Motor neuron (in vitro differentiated cells): ENCODE data around the gene RASGRP3. TPM values are rescaled to one million over a fixed set of nuclear protein-coding genes. Genes with fewer than 3 reads are reported as not detected.
A peak's percentile ranks its signal among the peaks of the same experiment; 100 is the strongest.

Source experiments
- ATAC-seq, 8 experiments: fragments of 200-7000 bp; cut with Tn5 transposase; replicated peaks in 6 of 8; 2 replicates each; pipeline ENCODE4 v1.8.0; 2021; ENCODE audit warnings: mild to moderate bottlenecking in 8 of 8, moderate library complexity in 8 of 8
- H3K27ac ChIP-seq, 2 donors: fragments of 250-450 bp; sonication (Bioruptor Pico); 2 replicates each; pipeline ENCODE4 v1.9.0; 2021; ENCODE audit warnings: antibody characterized with exemption in 2 of 2, mild to moderate bottlenecking in 2 of 2, moderate library complexity in 1 of 2
- H3K4me1 ChIP-seq, 2 donors: fragments of 250-450 bp; sonication (Bioruptor Pico); replicated peaks in 1 of 2; 2 replicates each; pipeline ENCODE4 v1.6.1; 2021; ENCODE audit warnings: antibody characterized with exemption in 2 of 2, mild to moderate bottlenecking in 2 of 2, moderate library complexity in 1 of 2
- H3K4me3 ChIP-seq, 5 donors: fragments of 250-450 bp; sonication (Bioruptor Pico); 2 replicates each; pipeline ENCODE4 v1.9.0; 2021; ENCODE audit warnings: antibody characterized with exemption in 5 of 5, mild to moderate bottlenecking in 5 of 5, moderate library complexity in 4 of 5
- WGBS, 10 experiments: fragments of 450-650 bp; shearing (Covaris generic); methylation state at CpG; one replicate each; pipeline ENCODE4 v1.0.0; 2022; 5-methylcytosine and 5-hydroxymethylcytosine counted together
- in situ Hi-C, 9 experiments: fragments of 400-800 bp; cut with MboI; loops; one replicate each; pipeline ENCODE4 v1.15.0; 2021; ENCODE audit warnings: low sequenced_read_pairs in 9 of 9, low pct_unique_long_range_greater_than_20kb in 2 of 9; ENCODE audit not compliant: unreplicated experiment in 9 of 9
- total RNA-seq, 8 experiments: library from RNA; unstranded; fragments of 300-600 nt; gene quantifications; 2 replicates each; pipeline versions ENCODE4 v1.2.3 to v1.2.4, GENCODE V29; 2022

RASGRP3 gene
- total RNA-seq, 8 experiments from 2014 or later = 0.42 to 4.2 (median 2.5) TPM

DNA sequence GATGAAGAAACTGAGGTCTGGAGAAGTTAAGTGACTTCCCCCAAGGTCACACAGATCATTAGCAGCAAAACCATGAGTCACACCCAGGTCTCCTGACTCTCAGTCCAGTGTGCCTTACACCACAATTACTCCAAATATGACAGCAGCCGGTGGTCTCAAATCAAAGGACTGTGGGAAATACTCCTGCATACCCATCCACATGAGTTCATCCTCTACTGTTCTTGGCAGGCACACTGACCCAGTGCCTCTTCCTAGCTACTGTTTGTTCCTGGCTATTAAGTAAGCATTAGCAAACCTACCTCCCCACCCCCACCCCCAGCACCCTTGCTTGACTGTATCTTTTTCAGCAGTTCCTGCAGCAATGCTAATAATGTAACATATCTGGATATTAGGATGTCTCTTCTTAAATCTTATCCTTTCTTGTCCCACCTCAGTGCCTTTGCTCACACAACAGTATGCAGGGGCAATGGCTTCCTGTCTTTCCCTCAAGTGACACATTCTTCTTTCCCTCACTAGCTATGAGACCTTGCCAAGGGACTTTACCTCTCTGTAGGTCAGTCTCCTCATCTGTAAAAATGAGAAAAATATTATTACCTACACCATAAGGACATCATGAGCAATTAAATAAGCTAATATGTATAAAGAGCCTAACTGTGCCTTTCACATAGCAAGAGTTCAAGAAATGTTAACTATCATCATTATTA is 76.5 kb downstream of the RASGRP3 start:
- Histone ChIP-seq H3K4me1 (no peaks in the 10 kb centered on the region), H3K27ac (no peak overlapping the region), H3K4me3 (no peak overlapping the region)
- 100% methylated on average over 1 of the region's 1 CpG; no CpG with 5 or more reads in 9 of the 10 experiments for WGBS, 10 experiments
- peak in 4 of 8 experiments; percentile 20 to 76 (median 38) for ATAC-seq
- in situ Hi-C loops = loop anchor here in 1 of 9 experiments (25.0 kb wide), 1 partner anchor 109 kb away; no protein-coding TSS in a partner anchor

- WGBS, 10 experiments = 35 to 87% (median 74%) methylated on average over 1 to 3 of the region's 3 CpGs
- in situ Hi-C loops = loop anchor here in 1 of 9 experiments (25.0 kb wide), 1 partner anchor 107 kb away; no protein-coding TSS in a partner anchor
- no peak overlapping the region for H3K27ac ChIP-seq
- no peaks in the 10 kb centered on the region for H3K4me1 ChIP-seq
- H3K4me3 ChIP-seq = no peak overlapping the region
- no peak for ATAC-seq
Observed at GRCh38 chr2:33555681-33556080, 79.2 kb downstream of the RASGRP3 start.

DNA sequence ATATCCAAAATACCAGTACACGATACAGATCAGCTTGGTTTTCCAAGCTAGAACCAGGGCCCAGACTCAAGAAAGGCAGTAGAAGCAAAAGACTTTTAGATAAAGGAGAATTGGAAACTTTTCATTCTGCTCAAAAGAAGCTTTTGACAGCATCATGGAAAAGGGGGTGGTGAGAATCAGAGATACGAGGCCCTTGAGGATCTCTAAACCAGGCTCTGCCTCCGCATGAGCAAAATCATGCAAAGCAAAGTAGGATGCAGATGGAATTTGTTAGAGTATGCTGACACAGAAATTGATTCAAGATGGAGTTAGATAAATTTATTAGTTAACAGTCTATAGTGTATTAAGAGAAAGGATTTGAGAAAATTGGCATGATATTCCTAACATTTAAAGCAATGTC is 82.9 kb downstream of the RASGRP3 start:
- no peak overlapping the region for H3K27ac ChIP-seq
- in situ Hi-C loops = loop anchor here in 1 of 9 experiments (25.0 kb wide), 1 partner anchor 103 kb away; no protein-coding TSS in a partner anchor
- WGBS, 10 experiments = 67 to 100% (median 96%) methylated on average over 1 to 3 of the region's 3 CpGs; no CpG with 5 or more reads in 1 of the 10 experiments
- no peak for ATAC-seq
- no peaks in the 10 kb centered on the region for H3K4me1 ChIP-seq
- H3K4me3 ChIP-seq = no peak overlapping the region

GRCh38 chr2:33560017-33560416 is 83.6 kb downstream of the RASGRP3 start:
- Histone ChIP-seq H3K4me1 (no peaks in the 10 kb centered on the region), H3K27ac (no peak overlapping the region), H3K4me3 (no peak overlapping the region)
- 17 to 100% (median 75%) methylated on average over 1 to 2 of the region's 2 CpGs; no CpG with 5 or more reads in 1 of the 10 experiments for WGBS, 10 experiments
- ATAC-seq = no peak
- in situ Hi-C loops = loop anchor here in 1 of 9 experiments (25.0 kb wide), 1 partner anchor 102 kb away; no protein-coding TSS in a partner anchor

GRCh38 chr2:33561872-33562271 is 85.4 kb downstream of the RASGRP3 start:
- H3K4me3 ChIP-seq = no peak overlapping the region
- H3K27ac ChIP-seq = no peak overlapping the region
- H3K4me1 ChIP-seq = no peaks in the 10 kb centered on the region
- in situ Hi-C loops = loop anchor here in 1 of 9 experiments (25.0 kb wide), 1 partner anchor 100 kb away; no protein-coding TSS in a partner anchor
- peak in 3 of 8 experiments; percentile 32 to 91 (median 44) for ATAC-seq

- Histone ChIP-seq H3K4me3 (no peak overlapping the region), H3K4me1 (no peaks in the 10 kb centered on the region), H3K27ac (no peak overlapping the region)
- 85 to 100% (median 100%) methylated on average over 1 to 2 of the region's 2 CpGs; no CpG with 5 or more reads in 2 of the 10 experiments for WGBS, 10 experiments
- in situ Hi-C loops = loop anchor here in 1 of 9 experiments (25.0 kb wide), 1 partner anchor 92 kb away; no protein-coding TSS in a partner anchor
- ATAC-seq = no peak
Observed at GRCh38 chr2:33570681-33571080, 94.2 kb downstream of the RASGRP3 start.

DNA sequence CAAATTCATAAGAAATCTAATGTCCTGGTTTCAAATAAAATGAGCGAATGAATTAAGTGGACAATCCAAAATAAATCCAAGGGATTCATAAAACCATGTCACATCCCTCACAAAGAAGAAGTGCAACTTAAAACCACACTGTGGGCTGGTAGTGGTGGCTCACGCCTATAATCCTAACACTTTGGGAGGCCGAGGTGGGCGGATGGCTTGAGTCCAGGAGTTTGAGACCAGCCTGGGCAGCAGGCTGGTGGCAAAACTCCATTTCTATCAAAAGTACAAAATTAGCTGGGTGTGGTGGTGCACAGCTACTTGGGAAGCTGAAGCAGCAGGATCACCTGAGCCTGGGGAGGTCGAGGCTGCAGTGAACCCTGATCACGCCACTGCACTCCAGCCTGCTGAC is 97.2 kb downstream of the RASGRP3 start:
- in situ Hi-C loops = loop anchor here in 1 of 9 experiments (25.0 kb wide), 1 partner anchor 89 kb away; no protein-coding TSS in a partner anchor
- no peak overlapping the region for H3K27ac ChIP-seq
- WGBS, 10 experiments = 75 to 100% (median 89%) methylated on average over 1 to 6 of the region's 6 CpGs

DNA sequence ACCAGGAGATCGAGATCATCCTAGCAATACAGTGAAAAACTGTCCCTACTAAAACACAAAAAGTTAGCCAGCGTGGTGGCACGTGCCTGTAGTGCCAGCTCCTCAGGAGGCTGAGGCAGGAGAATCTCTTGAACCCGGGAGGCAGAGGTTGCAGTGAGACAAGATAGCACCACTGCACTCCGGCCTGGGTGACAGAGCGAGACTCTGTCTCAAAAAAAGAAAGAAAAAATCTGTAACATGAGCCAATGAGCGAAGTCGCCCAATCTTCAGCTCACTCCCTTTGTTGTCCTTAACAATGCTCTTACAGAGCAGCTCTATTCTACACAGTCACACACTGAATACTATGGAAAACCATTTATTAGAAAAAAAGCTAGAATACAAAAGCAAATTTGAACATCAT is 100.6 kb downstream of the RASGRP3 start:
- peak in 6 of 8 experiments; percentile 35 to 69 (median 58) for ATAC-seq
- in situ Hi-C loops = loop anchor here in 3 of 9 experiments (25.0 kb wide), 2 partner anchors 540 to 815 kb away; no protein-coding TSS in a partner anchor
- Histone ChIP-seq H3K27ac (no peak overlapping the region), H3K4me3 (no peak overlapping the region), H3K4me1 (no peaks in the 10 kb centered on the region)
- WGBS, 10 experiments = 21 to 87% (median 60%) methylated on average over 2 to 8 of the region's 8 CpGs; no CpG with 5 or more reads in 1 of the 10 experiments

More for the DNA sequence above, 97.2 kb downstream of the RASGRP3 start:
- H3K4me1 ChIP-seq = no peaks in the 10 kb centered on the region
- no peak for ATAC-seq
- H3K4me3 ChIP-seq = no peak overlapping the region

GRCh38 chr2:33577668-33578067 is 101.2 kb downstream of the RASGRP3 start:
- Histone ChIP-seq H3K4me1 (no peaks in the 10 kb centered on the region), H3K27ac (no peak overlapping the region), H3K4me3 (no peak overlapping the region)
- WGBS, 10 experiments = 8 to 60% (median 48%) methylated on average over 1 to 2 of the region's 2 CpGs; no CpG with 5 or more reads in 2 of the 10 experiments
- in situ Hi-C loops = loop anchor here in 3 of 9 experiments (25.0 kb wide), 2 partner anchors 540 to 815 kb away; no protein-coding TSS in a partner anchor
- peak in 4 of 8 experiments; percentile 2 to 88 (median 73) for ATAC-seq

DNA sequence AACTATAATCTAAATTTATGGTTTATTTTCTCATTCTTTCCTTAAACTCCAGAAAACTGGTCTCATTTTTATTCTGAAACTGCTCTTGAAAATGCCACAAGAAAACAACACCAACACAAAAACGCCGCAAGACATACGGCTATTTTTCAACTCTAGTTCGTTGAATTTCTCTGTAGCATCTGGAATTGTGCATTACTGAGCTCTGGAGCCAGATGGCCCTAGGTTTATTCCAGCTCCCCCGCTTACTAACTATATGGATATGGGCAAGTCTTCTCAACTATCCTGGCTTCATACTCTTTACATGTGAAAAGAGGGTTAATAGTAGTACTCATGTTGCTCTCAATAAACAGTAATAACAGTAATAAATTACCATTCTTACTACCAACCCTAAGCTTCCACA is 102.8 kb downstream of the RASGRP3 start:
- Histone ChIP-seq H3K4me3 (no peak overlapping the region), H3K27ac (no peak overlapping the region), H3K4me1 (no peaks in the 10 kb centered on the region)
- 37 to 100% (median 76%) methylated on average over 1 to 5 of the region's 5 CpGs; no CpG with 5 or more reads in 2 of the 10 experiments for WGBS, 10 experiments
- in situ Hi-C loops = loop anchor here in 3 of 9 experiments (25.0 kb wide), 2 partner anchors 542 to 817 kb away; no protein-coding TSS in a partner anchor
- peak in 1 of 8 experiments; percentile 58 for ATAC-seq

DNA sequence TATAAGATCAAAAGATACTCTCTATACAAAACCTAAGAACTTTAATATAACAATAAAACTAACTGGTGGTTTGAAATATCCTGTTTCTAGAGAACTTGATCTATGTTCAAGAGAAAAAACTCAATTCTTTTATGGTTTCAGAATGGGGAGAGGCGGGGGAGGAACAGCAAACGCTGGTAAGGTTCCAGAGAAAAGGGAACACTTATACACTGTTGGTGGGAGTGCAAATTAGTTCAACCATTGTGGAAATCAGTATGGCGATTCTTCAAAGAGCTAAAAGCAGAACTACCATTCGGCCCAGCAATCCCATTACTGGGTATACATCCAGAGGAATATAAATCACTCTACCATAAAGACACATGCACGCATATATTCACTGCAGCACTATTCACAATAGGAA is 105.4 kb downstream of the RASGRP3 start:
- Histone ChIP-seq H3K27ac (no peak overlapping the region), H3K4me3 (no peak overlapping the region), H3K4me1 (no peaks in the 10 kb centered on the region)
- WGBS, 10 experiments = 20 to 90% (median 72%) methylated on average over 1 to 5 of the region's 5 CpGs; no CpG with 5 or more reads in 2 of the 10 experiments
- no peak for ATAC-seq
- in situ Hi-C loops = loop anchor here in 3 of 9 experiments (25.0 kb wide), 2 partner anchors 545 to 820 kb away; no protein-coding TSS in a partner anchor

GRCh38 chr2:33583194-33583938 is 106.9 kb downstream of the RASGRP3 start:
- no peak for ATAC-seq
- no peak overlapping the region for H3K4me3 ChIP-seq

More at GRCh38 chr2:33583194-33583938, 106.9 kb downstream of the RASGRP3 start:
- Histone ChIP-seq H3K27ac (no peak overlapping the region), H3K4me1 (no peaks in the 10 kb centered on the region)
- in situ Hi-C loops = loop anchor here in 3 of 9 experiments (25.0 kb wide), 2 partner anchors 546 to 821 kb away; no protein-coding TSS in a partner anchor
- WGBS, 10 experiments = 0 to 40% (median 9%) methylated on average over 1 to 2 of the region's 2 CpGs; no CpG with 5 or more reads in 1 of the 10 experiments
